ENCODE measurements around the gene DLX3. TPM values are rescaled to one million over a fixed set of nuclear protein-coding genes. Genes with fewer than 3 reads are reported as not detected.

The DLX3 gene
- total RNA-seq, 1 donor, result not detected

- peaks cover 3% of the 10 kb centered on the region for H3K27me3 ChIP-seq (ENCODE audit: insufficient read depth, low read length)
- no peaks in the 10 kb centered on the region for H3K9me3 ChIP-seq (ENCODE audit: low read depth, low read length)
- no peak overlapping the region for H3K4me3 ChIP-seq (ENCODE audit: low read length)
- H3K4me1 ChIP-seq (ENCODE audit: insufficient read depth, low read length), result no peaks in the 10 kb centered on the region
Measured at GRCh38 chr17:49949634-49950033, 45.4 kb downstream of the DLX3 start.

- Histone ChIP-seq H3K4me1 (ENCODE audit: insufficient read depth, low read length) (no peaks in the 10 kb centered on the region), H3K27me3 (ENCODE audit: insufficient read depth, low read length) (peaks cover under 1% of the 10 kb centered on the region), H3K9me3 (ENCODE audit: low read depth, low read length) (no peaks in the 10 kb centered on the region), H3K4me3 (ENCODE audit: low read length) (no peak overlapping the region)
Measured at GRCh38 chr17:49946964-49947584, 48.0 kb downstream of the DLX3 start.

GRCh38 chr17:49946208-49946607 lies 48.8 kb downstream of the DLX3 start:
- no peak overlapping the region for H3K4me3 ChIP-seq (ENCODE audit: low read length)

GRCh38 chr17:49944273-49944870 lies 50.7 kb downstream of the DLX3 start:
- Histone ChIP-seq H3K27me3 (ENCODE audit: insufficient read depth, low read length) (no peaks in the 10 kb centered on the region), H3K9me3 (ENCODE audit: low read depth, low read length) (no peaks in the 10 kb centered on the region), H3K4me1 (ENCODE audit: insufficient read depth, low read length) (peaks cover 10% of the 10 kb centered on the region), H3K4me3 (ENCODE audit: low read length) (no peak overlapping the region)

More at GRCh38 chr17:49946208-49946607, 48.8 kb downstream of the DLX3 start:
- H3K9me3 ChIP-seq (ENCODE audit: low read depth, low read length), result no peaks in the 10 kb centered on the region
- no peaks in the 10 kb centered on the region for H3K4me1 ChIP-seq (ENCODE audit: insufficient read depth, low read length)
- H3K27me3 ChIP-seq (ENCODE audit: insufficient read depth, low read length), result no peaks in the 10 kb centered on the region

GRCh38 chr17:49942947-49943346 lies 52.1 kb downstream of the DLX3 start:
- Histone ChIP-seq H3K4me1 (ENCODE audit: insufficient read depth, low read length) (peaks cover 18% of the 10 kb centered on the region), H3K4me3 (ENCODE audit: low read length) (no peak overlapping the region), H3K27me3 (ENCODE audit: insufficient read depth, low read length) (no peaks in the 10 kb centered on the region), H3K9me3 (ENCODE audit: low read depth, low read length) (no peaks in the 10 kb centered on the region)

- Histone ChIP-seq H3K4me3 (ENCODE audit: low read length) (no peak overlapping the region), H3K4me1 (ENCODE audit: insufficient read depth, low read length) (peaks cover 18% of the 10 kb centered on the region), H3K9me3 (ENCODE audit: low read depth, low read length) (no peaks in the 10 kb centered on the region), H3K27me3 (ENCODE audit: insufficient read depth, low read length) (no peaks in the 10 kb centered on the region)
Measured at GRCh38 chr17:49941427-49941826, 53.6 kb downstream of the DLX3 start.

Other genes starting within 250 kb of the DLX3 start
- gene FAM117A, start 231.1 kb downstream of the DLX3 start, total RNA-seq, result 15.7 TPM
- 133 TPM for gene KAT7, start 206.5 kb downstream of the DLX3 start, total RNA-seq
- not detected for gene TAC4, start 147.2 kb downstream of the DLX3 start, total RNA-seq
- 0.10 TPM for gene DLX4, start 26.0 kb downstream of the DLX3 start, total RNA-seq
- 1.7 TPM for gene ITGA3, start 60.9 kb upstream of the DLX3 start, total RNA-seq
- 10.1 TPM for gene PDK2, start 100.1 kb upstream of the DLX3 start, total RNA-seq
- 0.63 TPM for gene SAMD14, start 134.9 kb upstream of the DLX3 start, total RNA-seq
- gene PPP1R9B, start 155.5 kb upstream of the DLX3 start, total RNA-seq, result 53.0 TPM
- not detected for gene SGCA, start 170.8 kb upstream of the DLX3 start, total RNA-seq
- 2.9 TPM for gene COL1A1, start 206.4 kb upstream of the DLX3 start, total RNA-seq

Measured in mononuclear cell (primary cell).